ENCODE data around the gene STIP1. TPM values are rescaled to one million over a fixed set of nuclear protein-coding genes. Genes with fewer than 3 reads are reported as not detected.

STIP1 gene
- total RNA-seq, 1 experiment from 2014 or later: 171 TPM

DNA sequence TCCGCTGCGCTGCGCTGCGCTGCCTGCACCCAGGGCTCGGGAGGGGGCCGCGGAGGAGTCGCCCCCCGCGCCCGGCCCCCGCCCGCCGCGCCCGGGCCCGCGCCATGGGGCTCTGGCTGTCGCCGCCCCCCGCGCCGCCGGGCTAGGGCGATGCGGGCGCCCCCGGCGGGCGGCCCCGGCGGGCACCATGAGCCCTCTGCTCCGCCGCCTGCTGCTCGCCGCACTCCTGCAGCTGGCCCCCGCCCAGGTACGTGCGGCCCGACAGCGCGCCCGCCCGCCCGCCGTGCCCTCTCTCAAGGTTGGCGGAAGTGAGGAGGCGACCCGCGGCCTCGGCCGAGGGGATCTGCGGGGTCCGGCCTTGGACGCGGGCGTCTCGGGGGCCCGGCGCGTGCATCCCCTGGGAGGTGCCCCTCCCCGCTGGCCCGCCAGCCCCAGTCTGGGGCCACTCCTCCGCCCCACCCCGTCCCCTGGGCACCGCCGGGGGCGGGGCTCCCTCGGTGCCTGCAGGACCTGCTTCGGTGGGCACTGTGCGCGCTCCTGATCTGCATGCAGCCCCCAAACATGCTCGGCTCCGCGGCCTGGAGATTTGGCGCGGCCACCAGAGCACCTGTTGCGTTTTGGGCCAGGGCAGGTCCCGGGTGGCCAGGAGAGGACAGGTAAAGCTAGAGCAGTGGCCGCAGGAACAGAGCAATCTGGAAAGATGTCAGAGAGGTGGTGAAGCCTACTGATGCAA is 48.8 kb downstream of the STIP1 start:
- H3K36me3 Mint-ChIP-seq (ENCODE audit: insufficient read depth, unreplicated experiment): peaks cover 29% of the 10 kb centered on the region
- intact Hi-C loops (cut with micrococcal nuclease): no loop called here
- DNase-seq (ENCODE audit: unreplicated experiment): peak; percentile 34

DNA sequence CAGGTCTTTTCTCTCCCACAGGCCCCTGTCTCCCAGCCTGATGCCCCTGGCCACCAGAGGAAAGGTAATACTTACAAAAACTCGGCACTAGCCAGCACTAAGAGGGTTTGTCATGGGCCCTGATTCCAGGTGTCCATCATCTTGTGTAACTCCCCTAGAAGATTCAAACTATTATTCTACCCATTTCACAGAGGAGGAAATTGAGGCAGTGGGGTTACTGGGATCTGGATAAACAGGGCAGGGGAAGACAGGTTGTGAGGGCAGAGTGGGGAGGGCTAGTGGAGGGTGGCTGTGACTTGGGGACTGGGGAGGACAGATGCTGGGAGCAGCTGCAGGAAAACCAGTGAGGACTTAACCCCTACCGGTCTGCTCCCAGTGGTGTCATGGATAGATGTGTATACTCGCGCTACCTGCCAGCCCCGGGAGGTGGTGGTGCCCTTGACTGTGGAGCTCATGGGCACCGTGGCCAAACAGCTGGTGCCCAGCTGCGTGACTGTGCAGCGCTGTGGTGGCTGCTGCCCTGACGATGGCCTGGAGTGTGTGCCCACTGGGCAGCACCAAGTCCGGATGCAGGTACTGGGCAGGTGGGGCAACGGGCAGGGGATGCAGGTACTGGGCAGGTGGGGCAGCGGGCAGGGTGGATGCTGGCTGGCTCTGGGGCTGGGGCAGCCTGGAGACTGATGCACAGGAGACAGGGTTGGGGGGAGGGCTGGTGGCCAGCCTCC is 49.6 kb downstream of the STIP1 start:
- POLR2A ChIA-PET: interaction anchor here (0.6 to 1.7 kb wide), 7 partner anchors 9 to 554 kb away, joined by 3 to 5 read pairs (median 4); partner anchors contain the start of genes NUDT22, RTN3 and TRPT1
- H3K27ac Mint-ChIP-seq (ENCODE audit: low read depth, unreplicated experiment): no peak overlapping the region
- H3K36me3 Mint-ChIP-seq (ENCODE audit: insufficient read depth, unreplicated experiment): peaks cover 35% of the 10 kb centered on the region

More for the DNA sequence above, 48.8 kb downstream of the STIP1 start:
- Mint-ChIP-seq H3K27ac (ENCODE audit: low read depth, unreplicated experiment) (no peak overlapping the region), H3K4me1 (ENCODE audit: insufficient read depth, unreplicated experiment) (peaks cover 19% of the 10 kb centered on the region), H3K27me3 (ENCODE audit: insufficient read depth, unreplicated experiment) (no peaks in the 10 kb centered on the region), H3K4me3 (ENCODE audit: unreplicated experiment) (peak overlapping the region; percentile 73), H3K9me3 (ENCODE audit: unreplicated experiment) (no peaks in the 10 kb centered on the region)
- CTCF ChIA-PET: interaction anchor here (0.9 to 1.1 kb wide), 3 partner anchors 11 to 97 kb away, joined by 3 to 5 read pairs (median 3); partner anchors contain the start of gene TRMT112
- POLR2A ChIA-PET: interaction anchor here (0.5 to 11.9 kb wide), 8 partner anchors 9 to 553 kb away, joined by 3 to 122 read pairs (median 4); partner anchors contain the start of genes BAD, FKBP2, NUDT22 and PPP1R14B
- no TSS peak for BruUV-seq (replicated peaks)
- TF ChIP-seq, protein P1, sequence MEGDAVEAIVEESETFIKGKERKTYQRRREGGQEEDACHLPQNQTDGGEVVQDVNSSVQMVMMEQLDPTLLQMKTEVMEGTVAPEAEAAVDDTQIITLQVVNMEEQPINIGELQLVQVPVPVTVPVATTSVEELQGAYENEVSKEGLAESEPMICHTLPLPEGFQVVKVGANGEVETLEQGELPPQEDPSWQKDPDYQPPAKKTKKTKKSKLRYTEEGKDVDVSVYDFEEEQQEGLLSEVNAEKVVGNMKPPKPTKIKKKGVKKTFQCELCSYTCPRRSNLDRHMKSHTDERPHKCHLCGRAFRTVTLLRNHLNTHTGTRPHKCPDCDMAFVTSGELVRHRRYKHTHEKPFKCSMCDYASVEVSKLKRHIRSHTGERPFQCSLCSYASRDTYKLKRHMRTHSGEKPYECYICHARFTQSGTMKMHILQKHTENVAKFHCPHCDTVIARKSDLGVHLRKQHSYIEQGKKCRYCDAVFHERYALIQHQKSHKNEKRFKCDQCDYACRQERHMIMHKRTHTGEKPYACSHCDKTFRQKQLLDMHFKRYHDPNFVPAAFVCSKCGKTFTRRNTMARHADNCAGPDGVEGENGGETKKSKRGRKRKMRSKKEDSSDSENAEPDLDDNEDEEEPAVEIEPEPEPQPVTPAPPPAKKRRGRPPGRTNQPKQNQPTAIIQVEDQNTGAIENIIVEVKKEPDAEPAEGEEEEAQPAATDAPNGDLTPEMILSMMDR (IDR thresholded peaks at IDR 0.05; ENCODE audit: unreplicated experiment): no peak

DNA sequence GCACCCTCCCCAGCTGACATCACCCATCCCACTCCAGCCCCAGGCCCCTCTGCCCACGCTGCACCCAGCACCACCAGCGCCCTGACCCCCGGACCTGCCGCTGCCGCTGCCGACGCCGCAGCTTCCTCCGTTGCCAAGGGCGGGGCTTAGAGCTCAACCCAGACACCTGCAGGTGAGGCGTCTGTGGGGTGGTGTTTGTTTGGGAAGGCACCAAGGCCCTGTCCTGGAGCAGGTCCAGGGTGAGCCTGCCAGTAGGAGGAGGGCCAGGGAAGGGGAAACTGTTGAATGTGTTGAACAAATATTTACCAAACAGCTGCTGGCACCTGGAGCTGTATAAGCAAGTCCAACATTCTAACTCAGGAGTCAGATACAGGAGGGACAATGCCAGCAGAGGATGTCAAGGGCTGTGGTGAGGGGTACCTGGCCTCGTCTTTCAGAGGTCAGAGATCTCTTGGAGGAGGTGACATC is 51.5 kb downstream of the STIP1 start:
- no peak for DNase-seq (ENCODE audit: unreplicated experiment)
- Mint-ChIP-seq H3K27ac (ENCODE audit: low read depth, unreplicated experiment) (peak overlapping the region; percentile 58), H3K27me3 (ENCODE audit: insufficient read depth, unreplicated experiment) (no peaks in the 10 kb centered on the region), H3K4me3 (ENCODE audit: unreplicated experiment) (no peak overlapping the region), H3K9me3 (ENCODE audit: unreplicated experiment) (no peaks in the 10 kb centered on the region), H3K36me3 (ENCODE audit: insufficient read depth, unreplicated experiment) (peaks cover 36% of the 10 kb centered on the region), H3K4me1 (ENCODE audit: insufficient read depth, unreplicated experiment) (peaks cover 17% of the 10 kb centered on the region)
- ChIA-PET POLR2A (no interaction called here), CTCF (interaction anchor here (0.5 to 1.8 kb wide), 3 partner anchors 12 to 33 kb away, joined by 3 to 6 read pairs (median 3); no protein-coding TSS in a partner anchor)
- TF ChIP-seq, protein P1 (IDR thresholded peaks at IDR 0.05; ENCODE audit: unreplicated experiment): no peak
- intact Hi-C loops (cut with micrococcal nuclease): no loop called here
- BruUV-seq (replicated peaks): no TSS peak

More for the DNA sequence above, 49.6 kb downstream of the STIP1 start:
- BruUV-seq (replicated peaks): no TSS peak
- TF ChIP-seq, protein P1 (IDR thresholded peaks at IDR 0.05; ENCODE audit: unreplicated experiment): no peak
- no peaks in the 10 kb centered on the region for H3K27me3 Mint-ChIP-seq (ENCODE audit: insufficient read depth, unreplicated experiment)
- no peak for DNase-seq (ENCODE audit: unreplicated experiment)
- H3K9me3 Mint-ChIP-seq (ENCODE audit: unreplicated experiment): no peaks in the 10 kb centered on the region
- intact Hi-C loops (cut with micrococcal nuclease): no loop called here
- peak overlapping the region; percentile 73 for H3K4me3 Mint-ChIP-seq (ENCODE audit: unreplicated experiment)
- CTCF ChIA-PET: interaction anchor here (0.5 to 1.6 kb wide), 6 partner anchors 10 to 108 kb away, joined by 3 to 5 read pairs (median 3); partner anchors contain the start of gene TRMT112
- H3K4me1 Mint-ChIP-seq (ENCODE audit: insufficient read depth, unreplicated experiment): peaks cover 26% of the 10 kb centered on the region

DNA sequence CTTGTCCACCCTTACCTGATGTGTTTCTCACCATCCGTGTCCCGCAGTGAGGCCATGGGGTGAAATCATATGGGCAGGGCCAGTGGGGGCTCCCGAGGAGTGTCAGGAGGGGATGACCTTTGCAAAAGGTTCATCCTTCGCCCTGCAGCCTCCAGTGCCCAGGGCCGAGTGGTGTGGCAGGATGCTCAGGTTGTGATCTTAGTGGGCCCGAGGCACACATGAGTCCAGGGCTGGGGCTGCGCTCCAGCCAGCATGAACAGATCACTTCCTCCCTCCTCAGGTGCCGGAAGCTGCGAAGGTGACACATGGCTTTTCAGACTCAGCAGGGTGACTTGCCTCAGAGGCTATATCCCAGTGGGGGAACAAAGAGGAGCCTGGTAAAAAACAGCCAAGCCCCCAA is 52.1 kb downstream of the STIP1 start:
- Mint-ChIP-seq H3K36me3 (ENCODE audit: insufficient read depth, unreplicated experiment) (peaks cover 41% of the 10 kb centered on the region), H3K4me3 (ENCODE audit: unreplicated experiment) (no peak overlapping the region), H3K27me3 (ENCODE audit: insufficient read depth, unreplicated experiment) (no peaks in the 10 kb centered on the region), H3K4me1 (ENCODE audit: insufficient read depth, unreplicated experiment) (peaks cover 15% of the 10 kb centered on the region), H3K27ac (ENCODE audit: low read depth, unreplicated experiment) (no peak overlapping the region), H3K9me3 (ENCODE audit: unreplicated experiment) (no peaks in the 10 kb centered on the region)
- POLR2A ChIA-PET: interaction anchor here (0.7 to 10.8 kb wide), 3 partner anchors 9 to 32 kb away, joined by 3 to 122 read pairs (median 73); partner anchors contain the start of genes DNAJC4, NUDT22, PPP1R14B and TRPT1
- CTCF ChIA-PET: interaction anchor here (1.4 to 1.8 kb wide), 2 partner anchors 13 to 33 kb away, joined by 5 to 6 read pairs; partner anchors contain the start of gene PLCB3
- DNase-seq (ENCODE audit: unreplicated experiment): no peak
- no TSS peak for BruUV-seq (replicated peaks)
- TF ChIP-seq, protein P1 (IDR thresholded peaks at IDR 0.05; ENCODE audit: unreplicated experiment): no peak
- intact Hi-C loops (cut with micrococcal nuclease): no loop called here

Data from MCF 10A (cell line).